ENCODE measurements around the gene EPAS1.

DNA sequence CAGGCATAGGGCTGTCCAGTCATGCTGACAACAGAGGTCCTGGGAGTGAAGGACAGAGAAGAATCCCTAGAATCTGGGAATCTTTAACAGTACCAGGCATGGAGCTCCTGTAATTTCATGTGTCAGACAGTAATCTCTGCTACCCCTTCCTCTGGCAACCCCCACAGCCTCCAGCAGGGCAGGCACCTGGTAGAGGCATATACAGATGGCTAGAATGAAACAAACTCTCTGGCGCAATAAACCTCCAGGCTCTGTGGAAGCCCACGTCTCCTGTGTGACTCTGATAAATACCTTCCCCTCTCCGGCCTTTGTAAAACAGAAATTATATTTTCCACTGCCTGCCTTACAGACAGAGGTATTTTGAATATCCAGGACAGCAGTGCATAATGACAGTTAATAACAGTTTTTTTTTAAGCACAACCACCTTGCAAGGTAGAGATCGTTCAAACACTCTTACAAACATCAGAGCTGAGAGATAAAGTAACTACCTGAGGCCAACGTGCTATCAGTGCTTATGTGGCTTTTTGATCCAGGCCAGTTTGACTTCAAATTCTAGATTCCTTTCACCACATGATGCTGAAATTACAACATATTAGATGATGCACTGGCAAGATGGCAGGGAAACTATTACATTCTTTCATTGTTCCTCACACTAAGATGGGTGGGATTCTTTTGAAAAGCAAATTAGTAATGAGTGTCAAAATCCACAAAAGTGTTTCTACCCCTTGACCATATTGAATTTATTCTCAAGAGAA lies 134.5 kb downstream of the EPAS1 start:
- TF ChIP-seq EZH2phosphoT487 (IDR thresholded peaks at IDR 0.05; ENCODE audit: insufficient read depth, low read depth) = no peak
- no peak for TF ChIP-seq EZH2 (IDR thresholded peaks at IDR 0.05; ENCODE audit: insufficient read depth, poor library complexity, severe bottlenecking)
